GM18498 (cell line): ENCODE results near the gene BNIP3.
"Not testable (repeated sequence)": the region's sequence is repeated elsewhere in the genome, so short reads cannot be mapped to it uniquely, and the experiment has no call there.

Source experiments
- ATAC-seq: cut with Tn5 transposase; IDR thresholded peaks from one replicate; pipeline ENCODE4 v1.9.1; 2021; ENCODE audit warnings: mild to moderate bottlenecking, moderate library complexity; ENCODE audit not compliant: unreplicated experiment

BNIP3 gene

GRCh38 chr10:132002004-132002403 is 20.3 kb upstream of the BNIP3 start:
- no peak for ATAC-seq

GRCh38 chr10:132001238-132001972 is 19.7 kb upstream of the BNIP3 start:
- ATAC-seq = no peak

GRCh38 chr10:131998845-131999681 is 17.3 kb upstream of the BNIP3 start:
- no peak for ATAC-seq

DNA sequence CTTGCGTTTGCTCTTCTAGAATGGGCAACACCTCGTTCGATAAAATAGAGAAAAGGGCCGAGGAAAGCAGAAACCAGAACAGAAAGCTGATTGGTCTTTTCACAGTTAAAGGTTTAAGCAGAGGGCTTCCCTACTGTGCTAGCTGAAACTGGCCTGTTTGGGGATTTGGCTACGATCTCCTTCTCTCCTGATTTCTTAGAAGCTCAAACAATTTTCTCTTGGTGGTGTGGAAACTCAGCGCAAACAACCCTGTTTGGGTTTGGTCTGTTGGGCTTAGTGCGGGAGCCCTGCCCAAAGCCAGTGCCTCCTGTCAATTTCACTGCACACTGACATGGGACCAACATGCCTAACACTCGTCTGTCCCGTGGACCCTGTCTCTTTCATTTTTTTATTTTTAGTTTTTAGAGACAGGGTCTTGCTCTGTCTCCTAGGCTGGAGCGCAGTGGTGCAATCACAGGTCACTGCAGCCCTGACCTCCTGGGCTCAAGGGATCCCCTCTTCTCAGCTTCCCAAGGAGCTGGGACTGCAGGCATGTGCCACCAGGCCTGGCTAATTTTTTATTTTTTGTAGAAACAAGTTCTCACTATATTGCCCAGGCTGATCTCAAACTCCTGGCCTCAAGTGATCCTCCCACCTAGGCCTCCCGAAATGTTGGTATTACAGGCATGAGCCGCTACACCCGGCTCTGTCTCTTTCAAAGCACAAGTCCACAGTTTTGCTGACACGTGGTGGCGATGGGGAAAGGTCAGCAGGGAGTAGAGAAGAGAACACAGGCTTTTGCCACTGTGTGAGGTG is 16.5 kb upstream of the BNIP3 start:
- no peak for ATAC-seq

GRCh38 chr10:131997366-131998049 is 15.8 kb upstream of the BNIP3 start:
- ATAC-seq = no peak

DNA sequence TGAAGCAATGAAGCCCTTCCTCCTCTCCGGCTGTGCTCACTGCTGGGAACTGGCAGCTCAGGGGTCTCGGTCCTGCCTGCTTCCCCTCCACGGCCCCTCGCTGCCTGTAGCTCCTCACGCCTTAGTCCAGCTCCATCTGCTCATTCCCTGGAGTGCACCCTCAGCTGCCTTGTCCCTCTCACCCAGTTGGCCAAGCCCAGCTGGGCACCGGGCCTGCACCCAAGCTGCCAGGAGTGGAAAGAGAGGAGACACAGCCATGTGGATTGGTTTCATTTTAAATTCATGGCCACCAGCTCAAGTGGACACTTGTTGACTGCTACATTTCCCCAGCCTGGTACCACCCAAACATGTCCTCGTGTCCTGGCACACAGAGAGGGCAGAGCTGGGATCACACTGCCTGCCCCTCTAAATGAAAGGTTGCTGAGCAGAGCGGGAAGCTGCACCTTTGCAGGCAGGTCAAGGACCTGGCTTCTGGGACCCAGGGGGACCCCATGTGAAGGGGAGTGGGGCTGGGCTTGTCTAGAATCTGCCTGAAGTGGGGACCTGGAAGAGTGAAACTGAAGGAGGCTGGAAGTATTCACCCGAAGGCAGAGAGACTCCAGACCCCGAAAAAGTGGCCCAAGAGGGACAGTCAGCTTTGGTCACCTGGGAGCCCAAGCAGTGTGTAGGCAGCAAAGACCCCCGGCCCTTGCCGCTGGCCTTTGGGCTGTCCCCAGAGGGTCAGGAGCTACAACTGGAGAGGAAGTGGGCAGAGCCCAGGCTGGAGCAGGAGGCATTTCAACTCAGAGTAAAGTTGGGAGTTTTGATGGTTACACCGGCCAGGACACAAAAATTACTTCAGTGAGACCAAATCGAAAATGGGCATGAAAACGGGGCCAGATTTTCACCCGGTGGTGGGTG is 15.0 kb upstream of the BNIP3 start:
- no peak for ATAC-seq

GRCh38 chr10:131994435-131994834 is 12.7 kb upstream of the BNIP3 start:
- no peak for ATAC-seq

DNA sequence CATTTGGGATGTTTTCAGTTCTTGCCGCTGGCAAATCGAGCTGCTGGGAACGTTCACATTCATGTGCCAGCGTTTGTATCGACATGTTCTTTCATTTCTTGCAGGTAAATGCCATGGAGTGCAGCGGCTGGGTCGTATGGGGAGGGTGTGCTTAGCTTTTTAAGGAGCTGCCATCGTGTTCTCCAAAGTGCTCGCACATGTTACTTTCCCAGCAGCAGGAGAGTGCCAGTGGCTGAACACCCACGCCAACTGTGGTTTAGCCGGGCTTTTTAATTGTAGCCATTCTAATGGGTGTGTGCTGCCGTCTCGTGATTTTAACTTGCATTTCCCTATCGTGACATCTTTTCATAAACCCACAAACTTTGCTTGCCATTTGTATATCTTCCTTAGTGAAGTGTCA is 11.6 kb upstream of the BNIP3 start:
- no peak for ATAC-seq

- no peak for ATAC-seq
Observed at GRCh38 chr10:131991726-131992125, 10.0 kb upstream of the BNIP3 start.

DNA sequence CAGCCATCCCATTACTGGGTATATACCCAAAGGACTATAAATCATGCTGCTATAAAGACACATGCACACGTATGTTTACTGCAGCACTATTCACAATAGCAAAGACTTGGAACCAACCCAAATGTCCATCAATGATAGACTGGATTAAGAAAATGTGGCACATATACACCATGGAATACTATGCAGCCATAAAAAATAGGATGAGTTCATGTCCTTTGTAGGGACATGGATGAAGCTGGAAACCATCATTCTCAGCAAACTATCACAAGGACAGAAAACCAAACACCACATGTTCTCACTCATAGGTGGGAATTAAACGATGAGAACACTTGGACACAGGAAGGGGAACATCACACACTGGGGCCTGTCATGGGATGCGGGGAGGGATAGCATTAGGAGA is 6.1 kb upstream of the BNIP3 start:
- ATAC-seq = not testable (repeated sequence)

DNA sequence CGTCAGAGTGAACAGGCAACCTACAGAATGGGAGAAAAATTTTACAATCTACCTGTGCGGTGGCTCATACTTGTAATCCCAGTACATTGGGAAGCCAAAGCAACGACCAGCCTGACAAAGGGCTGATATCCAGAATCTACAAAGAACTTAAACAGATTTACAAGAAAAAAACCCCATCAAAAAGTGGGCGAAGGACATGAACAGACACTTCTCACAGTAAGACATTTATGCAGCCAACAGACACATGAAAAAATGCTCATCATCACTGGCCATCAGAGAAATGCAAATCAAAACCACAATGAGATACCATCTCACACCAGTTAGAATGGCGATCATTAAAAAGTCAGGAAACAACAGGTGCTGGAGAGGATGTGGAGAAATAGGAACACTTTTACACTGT is 5.6 kb upstream of the BNIP3 start:
- not testable (repeated sequence) for ATAC-seq

DNA sequence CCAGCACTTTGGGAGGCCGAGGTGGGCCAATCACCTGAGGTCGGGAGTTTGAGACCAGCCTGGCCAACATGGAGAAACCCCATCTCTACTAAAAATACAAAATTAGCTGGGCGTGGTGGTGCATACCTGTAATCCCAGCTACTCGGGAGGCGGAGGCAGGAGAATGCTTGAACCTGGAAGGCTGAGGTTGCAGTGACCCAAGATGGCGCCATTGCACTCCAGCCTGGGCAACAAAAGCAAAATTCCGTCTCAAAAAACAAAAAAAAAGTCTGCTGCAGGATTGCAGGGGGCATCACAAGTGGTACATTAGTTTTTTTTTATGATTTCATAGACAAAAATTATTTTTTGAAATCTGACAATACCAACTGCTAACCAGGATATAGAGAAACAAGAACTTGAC is 5.1 kb upstream of the BNIP3 start:
- ATAC-seq = not testable (repeated sequence)

- ATAC-seq = no peak
Observed at GRCh38 chr10:131983780-131984179, 2.1 kb upstream of the BNIP3 start.

GRCh38 chr10:131982796-131983195 is 1.1 kb upstream of the BNIP3 start:
- no peak for ATAC-seq

DNA sequence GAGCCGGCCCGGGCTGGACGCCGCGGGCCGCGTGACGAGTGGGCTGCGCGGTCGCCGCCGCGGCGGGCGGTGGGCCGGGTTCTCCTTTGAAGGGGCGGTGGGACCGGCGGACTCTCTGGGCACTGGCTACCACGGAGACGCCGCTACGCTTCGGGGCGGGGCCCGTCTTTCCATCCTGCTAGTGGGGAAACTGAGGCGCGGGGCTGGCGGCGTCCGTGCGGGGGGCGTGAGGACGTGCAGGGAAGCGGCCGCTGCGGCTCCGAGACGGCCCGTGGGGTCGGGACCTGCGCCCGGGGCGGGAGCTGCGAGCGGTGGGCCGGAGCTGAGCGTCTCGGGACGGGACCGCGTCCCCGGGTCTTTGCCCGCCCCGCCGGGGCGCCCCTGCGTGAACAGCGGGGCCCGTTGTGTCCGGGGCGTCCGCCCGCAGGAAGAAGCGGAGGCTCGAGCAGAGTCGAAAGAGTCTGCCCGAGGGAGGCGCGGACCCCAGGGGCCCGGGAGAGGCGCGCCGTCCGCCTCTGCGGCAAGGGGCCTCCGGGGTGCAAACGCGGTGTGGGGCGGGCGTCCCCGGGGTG is 548 bp upstream of the BNIP3 start:
- peak; percentile 25 for ATAC-seq

DNA sequence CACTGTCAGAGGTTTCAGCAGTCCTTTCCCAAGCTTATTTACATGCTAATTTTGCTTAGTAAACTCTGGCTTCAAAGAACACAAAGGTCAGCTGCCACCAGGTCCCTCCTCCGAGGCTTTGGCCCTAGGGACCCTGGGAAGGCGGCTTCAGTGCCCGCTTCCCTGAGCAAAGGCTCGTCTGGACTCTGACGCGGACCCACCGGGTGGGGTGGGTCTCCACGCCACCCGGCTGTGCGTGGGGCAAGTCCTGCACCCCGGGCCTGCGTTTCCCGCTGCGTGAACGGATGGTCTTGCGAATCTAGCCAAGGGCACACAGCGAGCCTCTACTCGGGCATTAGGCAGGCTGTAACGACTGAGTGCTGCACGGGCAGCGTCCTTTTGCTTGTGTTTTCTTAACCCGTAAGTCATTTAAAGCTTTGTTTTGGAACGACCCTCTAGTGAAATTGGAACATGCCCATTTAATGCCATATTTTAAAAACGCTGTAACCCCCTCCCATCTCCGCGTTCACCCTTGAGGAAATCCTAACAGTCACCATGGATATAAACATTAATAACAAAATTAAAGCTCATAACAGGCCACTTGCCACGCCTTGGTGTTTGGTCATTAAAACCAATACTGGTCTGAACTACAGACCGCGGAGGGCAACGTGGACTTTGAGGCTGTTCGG is 828 bp downstream of the BNIP3 start:
- ATAC-seq = no peak

DNA sequence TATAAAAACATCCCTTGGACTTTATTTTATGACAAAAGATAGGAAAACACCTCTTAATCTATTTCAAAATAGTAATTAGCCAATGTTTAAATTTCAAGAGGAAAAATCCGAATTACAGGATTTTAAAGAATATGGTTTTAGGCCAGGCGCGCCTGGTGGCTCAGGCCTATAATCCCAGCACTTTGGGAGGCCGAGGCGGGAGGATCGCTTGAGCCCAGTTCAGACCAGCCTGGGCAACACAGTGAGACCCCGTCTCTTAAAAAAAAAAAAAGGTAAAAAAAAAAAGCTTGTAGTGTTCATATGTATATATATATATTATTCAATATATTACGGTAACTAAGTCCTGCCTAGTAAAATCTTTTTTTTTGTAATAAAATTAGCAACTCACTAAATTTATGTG is 1.4 kb downstream of the BNIP3 start:
- no peak for ATAC-seq

DNA sequence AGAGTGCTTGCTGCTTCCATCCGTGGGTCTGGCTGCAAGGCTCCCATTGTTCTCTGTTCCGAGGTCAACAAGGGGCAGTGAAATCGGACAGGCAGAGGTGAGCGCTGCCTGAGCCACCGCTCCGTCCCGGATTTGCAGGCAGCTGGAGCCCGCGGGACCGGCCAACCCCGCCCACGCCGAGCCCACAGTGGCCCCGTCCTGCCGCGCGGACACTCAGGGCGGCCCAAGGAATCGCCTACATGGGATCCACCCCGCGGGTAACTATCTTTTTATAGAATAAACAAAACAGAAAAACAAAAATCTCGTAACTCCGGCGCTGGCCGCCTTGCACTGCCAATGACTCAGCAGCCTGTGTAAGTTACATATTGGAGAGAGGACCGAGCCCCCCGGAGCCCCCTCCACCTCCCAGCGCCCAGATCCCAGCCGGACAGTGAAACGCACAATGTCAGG is 1.9 kb downstream of the BNIP3 start:
- no peak for ATAC-seq

DNA sequence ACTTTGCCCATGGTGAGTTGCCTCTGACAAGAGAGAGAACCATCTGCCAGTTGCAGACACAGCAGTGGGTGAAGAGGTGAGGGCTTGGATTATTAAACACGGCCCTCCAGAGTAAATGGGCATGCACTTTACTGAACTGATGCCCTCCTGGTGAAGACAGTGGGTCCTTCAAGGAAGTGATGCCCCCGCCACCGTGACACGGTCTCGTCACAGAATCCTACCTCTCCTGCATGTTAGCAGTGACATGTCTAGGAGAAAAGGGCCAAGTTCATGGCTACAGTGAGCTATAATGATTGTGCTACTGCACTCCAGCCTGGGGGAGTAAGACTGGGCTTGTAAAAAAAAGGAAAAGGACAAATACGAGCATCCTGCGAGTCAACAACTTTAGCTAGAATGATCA is 2.4 kb downstream of the BNIP3 start:
- no peak for ATAC-seq
